Trophoblast cell (in vitro differentiated cells and primary cell): Measurements from ENCODE around the gene GNL1.
A peak's percentile ranks its signal among the peaks of the same experiment; 100 is the strongest.

Source experiments
- DNase-seq, 2 donors: peaks; one replicate each; pipeline ENCODE4 v3.0.0-alpha.2; 2016
- H2AFZ ChIP-seq: 2 replicates; pipeline ENCODE4 v1.6.1; 2013; ENCODE audit warnings: low read length, moderate library complexity, mild to moderate bottlenecking; ENCODE audit not compliant: insufficient read depth, poor library complexity
- H2AK5ac ChIP-seq: 2 replicates; pipeline ENCODE4 v1.6.1; 2013; ENCODE audit warnings: mild to moderate bottlenecking, low read length
- H2BK120ac ChIP-seq: 2 replicates; pipeline ENCODE4 v1.6.1; 2013; ENCODE audit warnings: low read length, mild to moderate bottlenecking, moderate library complexity; ENCODE audit not compliant: insufficient read depth, poor library complexity
- H2BK12ac ChIP-seq: 2 replicates; pipeline ENCODE4 v1.6.1; 2013; ENCODE audit warnings: mild to moderate bottlenecking, low read length, moderate library complexity
- H2BK5ac ChIP-seq: 2 replicates; pipeline ENCODE4 v1.6.1; 2013; ENCODE audit warnings: low read length, low read depth, moderate library complexity, mild to moderate bottlenecking; ENCODE audit not compliant: poor library complexity
- H3K14ac ChIP-seq: 2 replicates; pipeline ENCODE4 v1.6.1; 2013; ENCODE audit warnings: mild to moderate bottlenecking, low read length
- H3K18ac ChIP-seq: 2 replicates; pipeline ENCODE4 v1.6.1; 2013; ENCODE audit warnings: mild to moderate bottlenecking, low read length
- H3K23ac ChIP-seq: 2 replicates; pipeline ENCODE4 v1.6.1; 2013; ENCODE audit warnings: low read length
- H3K27ac ChIP-seq: 2 replicates; pipeline ENCODE4 v1.5.1; 2013; ENCODE audit warnings: low read depth, mild to moderate bottlenecking, inconsistent platforms, low read length, moderate library complexity
- H3K27me3 ChIP-seq: 2 replicates; pipeline ENCODE4 v1.6.1; 2013; ENCODE audit warnings: inconsistent platforms, mild to moderate bottlenecking, low read length, moderate library complexity; ENCODE audit not compliant: insufficient read depth
- H3K36me3 ChIP-seq, 2 experiments: 1 replicate in 1 of 2; 2 replicates in 1 of 2; pipeline ENCODE4 v1.6.1; 2013; ENCODE audit warnings: low read length in 2 of 2, mild to moderate bottlenecking in 2 of 2, moderate library complexity in 1 of 2; ENCODE audit not compliant: insufficient read depth in 2 of 2, control insufficient read depth in 1 of 2
- H3K4ac ChIP-seq: 2 replicates; pipeline ENCODE4 v1.6.1; 2013; ENCODE audit warnings: low read depth, mild to moderate bottlenecking, low read length, moderate library complexity
- H3K4me1 ChIP-seq, 2 experiments: 1 replicate in 1 of 2; 2 replicates in 1 of 2; pipeline ENCODE4 v1.6.1; 2013; ENCODE audit warnings: low read length in 2 of 2, mild to moderate bottlenecking in 2 of 2, moderate library complexity in 1 of 2; ENCODE audit not compliant: insufficient read depth in 2 of 2, control insufficient read depth in 1 of 2
- H3K4me2 ChIP-seq: 2 replicates; pipeline ENCODE4 v1.6.1; 2013; ENCODE audit warnings: inconsistent platforms, mild to moderate bottlenecking, low read length, moderate library complexity
- H3K4me3 ChIP-seq: 2 replicates; pipeline ENCODE4 v1.5.1; 2013; ENCODE audit warnings: mild to moderate bottlenecking, low read depth, low read length, inconsistent platforms
- H3K79me1 ChIP-seq: one replicate; pipeline ENCODE4 v1.6.1; 2013; ENCODE audit warnings: low read length
- H3K79me2 ChIP-seq: 2 replicates; pipeline ENCODE4 v1.6.1; 2013; ENCODE audit warnings: low read length, mild to moderate bottlenecking; ENCODE audit not compliant: control insufficient read depth, insufficient read depth, poor library complexity
- H3K9ac ChIP-seq: 2 replicates; pipeline ENCODE4 v1.6.1; 2013; ENCODE audit warnings: mild to moderate bottlenecking, low read length
- H3K9me3 ChIP-seq: 2 replicates; pipeline ENCODE4 v1.6.1; 2013; ENCODE audit warnings: low read depth, mild to moderate bottlenecking, control low read depth, inconsistent platforms, low read length; ENCODE audit not compliant: insufficient read depth
- H4K12ac ChIP-seq: 2 replicates; pipeline ENCODE4 v1.6.1; 2013; ENCODE audit warnings: low read depth, mild to moderate bottlenecking, low read length, moderate library complexity
- H4K8ac ChIP-seq: 2 replicates; pipeline ENCODE4 v1.6.1; 2013; ENCODE audit warnings: low read depth, mild to moderate bottlenecking, low read length, moderate library complexity
- H4K91ac ChIP-seq: one replicate; pipeline ENCODE4 v1.6.1; 2013; ENCODE audit warnings: low read depth, mild to moderate bottlenecking, low read length, moderate library complexity
- WGBS: extraction: QIAGEN DNeasy Blood & Tissue Kit; methylation state at CpG from one replicate; pipeline ENCODE4 v1.1.7; 2013; ENCODE audit warnings: missing lambda C conversion rate; ENCODE audit not compliant: insufficient read length, insufficient coverage; ENCODE audit errors: extremely low coverage; 5-methylcytosine and 5-hydroxymethylcytosine counted together

Gene GNL1

GRCh38 chr6:30510419-30511168 is 45.7 kb downstream of the GNL1 start:
- H2BK5ac ChIP-seq = no peak overlapping the region
- no peak overlapping the region for H4K12ac ChIP-seq
- no peak overlapping the region for H3K27ac ChIP-seq
- H2BK120ac ChIP-seq = no peak overlapping the region
- H3K4me3 ChIP-seq = no peak overlapping the region
- peak in 1 of 2 donors; percentile 73 for DNase-seq
- H3K23ac ChIP-seq = no peak overlapping the region
- no peak overlapping the region for H3K9ac ChIP-seq
- no peaks in the 10 kb centered on the region for H3K79me2 ChIP-seq
- no peaks in the 10 kb centered on the region for H3K9me3 ChIP-seq
- no peak overlapping the region for H4K8ac ChIP-seq
- H2BK12ac ChIP-seq = no peak overlapping the region
- no peak overlapping the region for H3K4ac ChIP-seq
- H3K14ac ChIP-seq = no peak overlapping the region
- no peak overlapping the region for H3K4me2 ChIP-seq
- H4K91ac ChIP-seq = no peak overlapping the region
- H3K79me1 ChIP-seq = no peaks in the 10 kb centered on the region
- H3K4me1 ChIP-seq = no peaks in the 10 kb centered on the region
- H2AK5ac ChIP-seq = no peak overlapping the region
- no peak overlapping the region for H3K18ac ChIP-seq
- H2AFZ ChIP-seq = no peak overlapping the region
- no peaks in the 10 kb centered on the region for H3K36me3 ChIP-seq
- WGBS = no CpG with 5 or more reads among the region's 10 CpGs
- no peaks in the 10 kb centered on the region for H3K27me3 ChIP-seq

- no peak overlapping the region for H3K23ac ChIP-seq
- no peak overlapping the region for H4K8ac ChIP-seq
- H2BK5ac ChIP-seq = no peak overlapping the region
- H2AK5ac ChIP-seq = no peak overlapping the region
- no peak overlapping the region for H3K9ac ChIP-seq
- H2AFZ ChIP-seq = no peak overlapping the region
- H3K4me1 ChIP-seq = no peaks in the 10 kb centered on the region
- no peak overlapping the region for H4K91ac ChIP-seq
- no peak overlapping the region for H3K18ac ChIP-seq
- H3K27me3 ChIP-seq = no peaks in the 10 kb centered on the region
- WGBS = no CpG with 5 or more reads among the region's 5 CpGs
- no peak for DNase-seq
- H3K4ac ChIP-seq = no peak overlapping the region
- no peaks in the 10 kb centered on the region for H3K36me3 ChIP-seq
- H3K14ac ChIP-seq = no peak overlapping the region
- H3K4me3 ChIP-seq = no peak overlapping the region
- H3K9me3 ChIP-seq = no peaks in the 10 kb centered on the region
- no peak overlapping the region for H4K12ac ChIP-seq
- no peak overlapping the region for H2BK120ac ChIP-seq
- H3K79me1 ChIP-seq = no peaks in the 10 kb centered on the region
- H3K4me2 ChIP-seq = no peak overlapping the region
- H2BK12ac ChIP-seq = no peak overlapping the region
- no peak overlapping the region for H3K27ac ChIP-seq
- H3K79me2 ChIP-seq = no peaks in the 10 kb centered on the region
Observed at GRCh38 chr6:30508890-30509736, 47.2 kb downstream of the GNL1 start.

DNA sequence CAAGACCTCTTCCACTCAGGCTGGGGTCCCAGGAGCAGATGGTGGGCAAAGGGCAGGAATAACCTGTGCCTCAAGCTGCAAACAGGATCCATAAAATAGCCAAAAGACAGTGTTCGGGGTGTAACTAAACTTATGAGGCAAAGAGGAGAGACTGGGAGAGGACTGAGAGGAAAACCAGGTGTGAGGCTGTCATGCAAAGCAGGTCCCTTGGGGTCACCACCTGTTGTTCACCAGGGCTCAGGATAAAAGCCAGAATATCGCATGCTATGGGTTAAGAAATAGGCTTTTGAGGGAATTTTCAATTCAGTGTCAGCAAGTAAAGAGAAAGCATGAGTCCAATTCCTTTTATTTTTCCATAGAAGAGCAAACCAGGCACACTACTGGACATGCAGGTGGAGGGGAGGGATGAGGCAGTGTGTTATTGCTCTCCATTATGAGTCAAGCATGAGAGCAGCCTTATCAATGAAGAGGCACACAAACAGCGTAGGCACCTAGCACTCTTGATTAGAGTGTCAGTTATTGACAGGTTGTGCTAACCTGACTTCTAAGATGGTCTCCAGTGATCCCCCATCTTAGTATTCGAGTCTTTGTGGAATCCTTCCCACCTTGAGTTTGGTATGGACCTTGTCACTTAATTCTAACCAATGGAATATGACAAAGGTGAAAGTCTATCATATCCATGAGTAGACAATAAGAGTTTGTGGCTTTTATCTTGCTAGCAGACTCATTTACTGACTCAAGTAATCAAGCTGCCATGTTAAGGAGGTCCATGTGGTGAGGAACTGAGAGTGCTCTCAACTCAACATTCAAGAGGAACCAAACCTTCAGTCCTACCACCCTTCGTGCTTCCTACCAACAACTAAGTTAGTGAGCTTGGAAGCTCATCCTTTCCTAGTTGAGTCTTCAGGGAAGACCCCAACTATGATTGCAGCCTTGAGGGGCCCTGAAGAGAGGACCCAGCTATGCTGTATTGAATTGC is 48.2 kb downstream of the GNL1 start:
- H3K4me3 ChIP-seq = no peak overlapping the region
- no peak overlapping the region for H2BK5ac ChIP-seq
- no peak overlapping the region for H4K12ac ChIP-seq
- no peak overlapping the region for H3K9ac ChIP-seq
- no peak overlapping the region for H3K18ac ChIP-seq
- H2BK12ac ChIP-seq = no peak overlapping the region
- H3K14ac ChIP-seq = no peak overlapping the region
- H3K79me1 ChIP-seq = no peaks in the 10 kb centered on the region
- no peak overlapping the region for H4K8ac ChIP-seq
- no CpG with 5 or more reads among the region's 5 CpGs for WGBS
- no peaks in the 10 kb centered on the region for H3K36me3 ChIP-seq
- no peaks in the 10 kb centered on the region for H3K79me2 ChIP-seq
- no peaks in the 10 kb centered on the region for H3K9me3 ChIP-seq
- H3K4ac ChIP-seq = no peak overlapping the region
- H4K91ac ChIP-seq = no peak overlapping the region
- H2AFZ ChIP-seq = no peak overlapping the region
- H3K23ac ChIP-seq = no peak overlapping the region
- H3K4me2 ChIP-seq = no peak overlapping the region
- no peaks in the 10 kb centered on the region for H3K27me3 ChIP-seq
- H2BK120ac ChIP-seq = no peak overlapping the region
- no peak overlapping the region for H2AK5ac ChIP-seq
- no peak overlapping the region for H3K27ac ChIP-seq
- no peaks in the 10 kb centered on the region for H3K4me1 ChIP-seq
- no peak for DNase-seq
